ENCODE results near the gene CABP7.

The CABP7 gene

GRCh38 chr22:29780748-29781676 lies 61.2 kb downstream of the CABP7 start:
- no peak for DNase-seq
